ENCODE results near the gene ZNF804A. TPM values are rescaled to one million over a fixed set of nuclear protein-coding genes. Genes with fewer than 3 reads are reported as not detected.

ZNF804A gene
- total RNA-seq, 2 experiments from 2014 or later, result not detected

- H3K27me3 Mint-ChIP-seq (ENCODE audit: low read depth), result no peaks in the 10 kb centered on the region
- H3K4me1 Mint-ChIP-seq (ENCODE audit: low read depth), result no peaks in the 10 kb centered on the region
- DNase-seq, result no peak
- CTCF ChIA-PET, result no interaction called here
- intact Hi-C loops (cut with micrococcal nuclease), result no loop called here
- no peaks in the 10 kb centered on the region for H3K36me3 Mint-ChIP-seq (ENCODE audit: low read depth)
- peaks cover 4% of the 10 kb centered on the region for H3K9me3 Mint-ChIP-seq
- no peak overlapping the region for H3K27ac Mint-ChIP-seq
- H3K4me3 Mint-ChIP-seq, result no peak overlapping the region
Measured at GRCh38 chr2:184815824-184816223, 217.5 kb downstream of the ZNF804A start.

- H3K4me3 Mint-ChIP-seq, result no peak overlapping the region
Measured at GRCh38 chr2:184824597-184824996, 226.3 kb downstream of the ZNF804A start.

GRCh38 chr2:184830531-184830930, 232.2 kb downstream of the ZNF804A start:
- CTCF ChIA-PET, result no interaction called here
- Mint-ChIP-seq H3K9me3 (no peaks in the 10 kb centered on the region), H3K36me3 (ENCODE audit: low read depth) (no peaks in the 10 kb centered on the region), H3K27me3 (ENCODE audit: low read depth) (no peaks in the 10 kb centered on the region), H3K27ac (no peak overlapping the region), H3K4me3 (no peak overlapping the region), H3K4me1 (ENCODE audit: low read depth) (no peaks in the 10 kb centered on the region)
- intact Hi-C loops (cut with micrococcal nuclease), result no loop called here
- DNase-seq, result no peak

More at GRCh38 chr2:184824597-184824996, 226.3 kb downstream of the ZNF804A start:
- Mint-ChIP-seq H3K9me3 (peaks cover 7% of the 10 kb centered on the region), H3K27ac (no peak overlapping the region), H3K36me3 (ENCODE audit: low read depth) (no peaks in the 10 kb centered on the region), H3K27me3 (ENCODE audit: low read depth) (no peaks in the 10 kb centered on the region), H3K4me1 (ENCODE audit: low read depth) (no peaks in the 10 kb centered on the region)
- CTCF ChIA-PET, result no interaction called here
- intact Hi-C loops (cut with micrococcal nuclease), result no loop called here
- no peak for DNase-seq

GRCh38 chr2:184834699-184835397, 236.5 kb downstream of the ZNF804A start:
- Mint-ChIP-seq H3K36me3 (ENCODE audit: low read depth) (no peaks in the 10 kb centered on the region), H3K4me1 (ENCODE audit: low read depth) (no peaks in the 10 kb centered on the region), H3K27ac (no peak overlapping the region), H3K27me3 (ENCODE audit: low read depth) (no peaks in the 10 kb centered on the region), H3K9me3 (no peaks in the 10 kb centered on the region), H3K4me3 (no peak overlapping the region)
- DNase-seq, result no peak
- CTCF ChIA-PET, result no interaction called here
- intact Hi-C loops (cut with micrococcal nuclease), result no loop called here

DNA sequence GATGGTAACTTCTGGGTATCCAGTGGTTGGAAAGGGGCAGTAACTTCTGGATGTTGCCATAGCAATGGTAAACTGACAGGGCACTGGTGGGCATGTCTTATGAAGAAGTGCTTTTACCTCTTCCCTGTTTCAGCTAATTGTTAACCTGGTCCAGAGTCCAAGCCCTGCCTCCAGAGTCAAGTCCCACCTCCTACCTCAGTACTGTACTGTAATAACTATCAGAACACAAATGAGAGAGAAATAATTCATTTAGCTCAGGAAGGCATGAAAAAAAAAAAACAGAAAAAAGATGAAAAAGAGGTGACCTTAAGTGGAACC, 237.0 kb downstream of the ZNF804A start:
- H3K27ac Mint-ChIP-seq, result no peak overlapping the region
- H3K36me3 Mint-ChIP-seq (ENCODE audit: low read depth), result no peaks in the 10 kb centered on the region
- H3K9me3 Mint-ChIP-seq, result no peaks in the 10 kb centered on the region
- intact Hi-C loops (cut with micrococcal nuclease), result no loop called here
- no peaks in the 10 kb centered on the region for H3K4me1 Mint-ChIP-seq (ENCODE audit: low read depth)
- no peak overlapping the region for H3K4me3 Mint-ChIP-seq
- CTCF ChIA-PET, result no interaction called here
- H3K27me3 Mint-ChIP-seq (ENCODE audit: low read depth), result no peaks in the 10 kb centered on the region
- no peak for DNase-seq

- Mint-ChIP-seq H3K27me3 (ENCODE audit: low read depth) (no peaks in the 10 kb centered on the region), H3K4me3 (no peak overlapping the region), H3K4me1 (ENCODE audit: low read depth) (no peaks in the 10 kb centered on the region), H3K9me3 (no peaks in the 10 kb centered on the region), H3K27ac (no peak overlapping the region), H3K36me3 (ENCODE audit: low read depth) (no peaks in the 10 kb centered on the region)
- intact Hi-C loops (cut with micrococcal nuclease), result no loop called here
- no peak for DNase-seq
- CTCF ChIA-PET, result no interaction called here
Measured at GRCh38 chr2:184847331-184847730, 249.0 kb downstream of the ZNF804A start.

DNA sequence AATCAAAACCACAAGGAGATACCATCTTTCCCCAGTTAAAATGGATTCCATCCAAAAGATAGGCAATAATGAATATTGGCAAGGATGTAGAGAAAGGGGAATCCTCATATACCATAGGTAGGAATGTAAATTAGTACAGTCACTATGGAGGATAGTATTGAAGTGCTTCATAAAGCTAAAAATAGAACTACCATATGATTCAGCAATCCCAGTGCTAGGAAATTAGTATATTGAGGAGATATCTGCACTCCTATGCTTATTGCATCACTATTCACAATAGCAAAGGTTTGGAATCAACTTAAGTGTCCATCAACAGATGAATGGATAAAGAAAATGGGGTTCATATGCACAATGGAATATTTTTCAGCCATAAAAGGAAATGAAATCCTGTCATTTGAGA, 251.2 kb downstream of the ZNF804A start:
- Mint-ChIP-seq H3K4me3 (no peak overlapping the region), H3K9me3 (no peaks in the 10 kb centered on the region), H3K4me1 (ENCODE audit: low read depth) (no peaks in the 10 kb centered on the region), H3K27me3 (ENCODE audit: low read depth) (no peaks in the 10 kb centered on the region), H3K27ac (no peak overlapping the region), H3K36me3 (ENCODE audit: low read depth) (no peaks in the 10 kb centered on the region)
- DNase-seq, result no peak
- intact Hi-C loops (cut with micrococcal nuclease), result no loop called here
- CTCF ChIA-PET, result no interaction called here

DNA sequence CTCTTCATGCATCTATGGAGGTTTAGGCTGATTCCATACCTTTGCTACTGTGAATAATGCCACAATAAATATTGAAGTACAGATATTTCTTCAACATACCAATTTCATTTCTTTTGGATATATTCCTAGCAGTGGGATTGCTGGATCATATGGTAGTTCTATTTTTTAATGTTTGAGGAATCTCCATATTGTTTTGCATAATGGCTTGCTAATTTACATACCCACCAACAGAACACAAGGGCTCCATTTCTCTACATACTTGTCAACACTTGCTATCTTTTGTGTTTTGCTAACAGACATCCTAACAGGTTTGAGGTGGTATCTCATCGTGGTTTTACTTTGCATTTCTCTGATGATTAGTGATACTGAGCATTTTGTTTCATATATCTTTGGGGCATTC, 253.2 kb downstream of the ZNF804A start:
- no peak for DNase-seq
- intact Hi-C loops (cut with micrococcal nuclease), result no loop called here
- Mint-ChIP-seq H3K27ac (no peak overlapping the region), H3K4me1 (ENCODE audit: low read depth) (no peaks in the 10 kb centered on the region), H3K27me3 (ENCODE audit: low read depth) (no peaks in the 10 kb centered on the region), H3K4me3 (no peak overlapping the region), H3K36me3 (ENCODE audit: low read depth) (no peaks in the 10 kb centered on the region), H3K9me3 (no peaks in the 10 kb centered on the region)
- CTCF ChIA-PET, result no interaction called here

DNA sequence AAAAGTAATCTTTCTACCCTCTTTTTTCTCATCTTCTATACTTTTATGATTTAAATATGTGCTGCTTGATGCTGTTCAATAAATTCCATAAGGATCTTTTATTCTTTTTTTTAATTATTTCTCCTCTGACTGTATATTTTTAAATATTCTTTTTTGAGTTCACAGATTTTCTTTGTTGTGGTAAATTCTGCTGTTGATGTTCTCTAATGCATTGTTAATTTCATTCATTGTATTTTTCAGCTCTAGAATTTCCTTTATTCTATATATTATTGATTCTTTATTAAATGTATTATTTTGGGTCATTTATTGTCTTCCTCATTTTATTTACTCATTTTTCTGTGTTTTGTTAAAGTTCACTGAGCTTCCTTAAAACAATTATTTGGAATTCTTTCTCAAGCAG, 260.9 kb downstream of the ZNF804A start:
- Mint-ChIP-seq H3K9me3 (peaks cover 11% of the 10 kb centered on the region), H3K4me3 (no peak overlapping the region), H3K4me1 (ENCODE audit: low read depth) (no peaks in the 10 kb centered on the region), H3K27me3 (ENCODE audit: low read depth) (no peaks in the 10 kb centered on the region), H3K36me3 (ENCODE audit: low read depth) (no peaks in the 10 kb centered on the region), H3K27ac (no peak overlapping the region)
- no peak for DNase-seq
- intact Hi-C loops (cut with micrococcal nuclease), result no loop called here
- CTCF ChIA-PET, result no interaction called here

DNA sequence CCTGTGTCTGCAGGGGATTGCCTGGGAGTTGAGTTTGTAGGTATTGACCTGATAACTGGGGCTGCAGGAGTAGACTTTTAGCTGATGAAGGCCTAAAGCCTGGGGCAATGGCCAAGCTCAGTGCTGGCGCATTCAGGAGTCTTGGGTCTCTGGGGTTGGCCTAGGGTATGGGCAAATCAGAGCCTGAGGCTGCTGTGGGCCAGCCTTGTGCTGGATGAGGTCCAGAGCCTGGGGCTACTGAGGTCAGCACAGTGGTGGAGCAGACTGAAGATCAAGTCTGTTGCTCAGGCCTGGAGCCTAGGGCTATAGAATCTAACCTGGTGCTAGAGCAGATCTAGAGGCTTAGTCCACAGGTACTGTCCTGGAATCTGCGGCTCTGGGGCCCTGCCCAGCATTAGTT, 262.4 kb downstream of the ZNF804A start:
- no peaks in the 10 kb centered on the region for H3K36me3 Mint-ChIP-seq (ENCODE audit: low read depth)
- no peaks in the 10 kb centered on the region for H3K4me1 Mint-ChIP-seq (ENCODE audit: low read depth)
- no peak for DNase-seq
- H3K27me3 Mint-ChIP-seq (ENCODE audit: low read depth), result no peaks in the 10 kb centered on the region
- no peak overlapping the region for H3K27ac Mint-ChIP-seq
- CTCF ChIA-PET, result no interaction called here
- peaks cover 11% of the 10 kb centered on the region for H3K9me3 Mint-ChIP-seq
- H3K4me3 Mint-ChIP-seq, result no peak overlapping the region
- intact Hi-C loops (cut with micrococcal nuclease), result no loop called here

- no peaks in the 10 kb centered on the region for H3K4me1 Mint-ChIP-seq (ENCODE audit: low read depth)
- no peak for DNase-seq
- H3K4me3 Mint-ChIP-seq, result no peak overlapping the region
- H3K36me3 Mint-ChIP-seq (ENCODE audit: low read depth), result no peaks in the 10 kb centered on the region
- H3K9me3 Mint-ChIP-seq, result no peaks in the 10 kb centered on the region
- no peaks in the 10 kb centered on the region for H3K27me3 Mint-ChIP-seq (ENCODE audit: low read depth)
- intact Hi-C loops (cut with micrococcal nuclease), result no loop called here
- no peak overlapping the region for H3K27ac Mint-ChIP-seq
- CTCF ChIA-PET, result no interaction called here
Measured at GRCh38 chr2:184875212-184875611, 276.9 kb downstream of the ZNF804A start.

GRCh38 chr2:184875911-184876310, 277.6 kb downstream of the ZNF804A start:
- H3K27ac Mint-ChIP-seq, result no peak overlapping the region
- intact Hi-C loops (cut with micrococcal nuclease), result no loop called here
- no peaks in the 10 kb centered on the region for H3K27me3 Mint-ChIP-seq (ENCODE audit: low read depth)
- no peaks in the 10 kb centered on the region for H3K4me1 Mint-ChIP-seq (ENCODE audit: low read depth)
- no peak for DNase-seq
- H3K9me3 Mint-ChIP-seq, result peaks cover 2% of the 10 kb centered on the region
- CTCF ChIA-PET, result no interaction called here
- no peaks in the 10 kb centered on the region for H3K36me3 Mint-ChIP-seq (ENCODE audit: low read depth)
- H3K4me3 Mint-ChIP-seq, result no peak overlapping the region

DNA sequence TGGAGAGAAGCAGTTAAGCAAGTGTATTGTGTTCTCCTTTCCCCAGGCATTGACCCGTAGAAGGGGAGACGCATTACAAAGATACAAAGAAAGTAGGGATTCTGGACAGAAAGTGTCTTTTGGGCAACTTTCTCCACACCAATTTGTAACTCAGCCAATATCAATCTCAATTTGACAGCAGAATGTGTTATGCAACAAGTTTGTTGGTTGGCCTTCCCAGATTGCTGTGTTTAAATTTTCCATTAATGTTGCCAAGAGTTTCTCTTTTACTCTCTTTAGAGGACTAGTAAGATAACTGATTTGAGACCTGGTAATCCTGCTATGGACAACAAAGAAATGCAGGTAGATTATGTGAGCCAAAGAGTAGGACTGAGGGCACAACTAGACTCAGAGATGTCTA, 279.6 kb downstream of the ZNF804A start:
- intact Hi-C loops (cut with micrococcal nuclease), result no loop called here
- Mint-ChIP-seq H3K36me3 (ENCODE audit: low read depth) (no peaks in the 10 kb centered on the region), H3K27me3 (ENCODE audit: low read depth) (no peaks in the 10 kb centered on the region)

DNA sequence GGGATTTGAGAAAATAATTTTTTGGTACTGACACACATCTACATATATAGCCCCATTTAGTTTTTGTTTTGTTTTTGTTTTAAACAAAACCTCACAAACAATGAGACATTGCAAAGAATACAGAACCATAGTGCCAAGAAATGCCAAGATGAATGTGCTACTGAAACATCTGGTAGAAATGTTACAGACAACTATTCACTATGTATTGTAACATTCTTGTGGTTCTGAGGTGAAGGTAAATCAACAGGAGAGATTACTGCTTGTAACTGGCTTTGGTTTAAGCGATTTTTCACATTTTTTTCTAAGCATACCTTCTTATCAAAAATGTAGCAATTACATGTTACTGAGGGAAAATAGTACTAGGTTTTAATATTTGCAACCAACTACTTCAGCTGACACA, 281.3 kb downstream of the ZNF804A start:
- H3K27me3 Mint-ChIP-seq (ENCODE audit: low read depth), result no peaks in the 10 kb centered on the region
- CTCF ChIA-PET, result no interaction called here
- H3K9me3 Mint-ChIP-seq, result peaks cover 7% of the 10 kb centered on the region
- H3K4me1 Mint-ChIP-seq (ENCODE audit: low read depth), result no peaks in the 10 kb centered on the region
- H3K27ac Mint-ChIP-seq, result no peak overlapping the region
- no peak overlapping the region for H3K4me3 Mint-ChIP-seq
- intact Hi-C loops (cut with micrococcal nuclease), result no loop called here
- no peak for DNase-seq
- H3K36me3 Mint-ChIP-seq (ENCODE audit: low read depth), result no peaks in the 10 kb centered on the region

More for the DNA sequence above, 279.6 kb downstream of the ZNF804A start:
- H3K27ac Mint-ChIP-seq, result no peak overlapping the region
- peaks cover 7% of the 10 kb centered on the region for H3K9me3 Mint-ChIP-seq
- H3K4me3 Mint-ChIP-seq, result no peak overlapping the region
- DNase-seq, result no peak
- no peaks in the 10 kb centered on the region for H3K4me1 Mint-ChIP-seq (ENCODE audit: low read depth)
- CTCF ChIA-PET, result no interaction called here
